ENCODE measurements around the gene C1QB.

The C1QB gene, protein sequence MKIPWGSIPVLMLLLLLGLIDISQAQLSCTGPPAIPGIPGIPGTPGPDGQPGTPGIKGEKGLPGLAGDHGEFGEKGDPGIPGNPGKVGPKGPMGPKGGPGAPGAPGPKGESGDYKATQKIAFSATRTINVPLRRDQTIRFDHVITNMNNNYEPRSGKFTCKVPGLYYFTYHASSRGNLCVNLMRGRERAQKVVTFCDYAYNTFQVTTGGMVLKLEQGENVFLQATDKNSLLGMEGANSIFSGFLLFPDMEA

DNA sequence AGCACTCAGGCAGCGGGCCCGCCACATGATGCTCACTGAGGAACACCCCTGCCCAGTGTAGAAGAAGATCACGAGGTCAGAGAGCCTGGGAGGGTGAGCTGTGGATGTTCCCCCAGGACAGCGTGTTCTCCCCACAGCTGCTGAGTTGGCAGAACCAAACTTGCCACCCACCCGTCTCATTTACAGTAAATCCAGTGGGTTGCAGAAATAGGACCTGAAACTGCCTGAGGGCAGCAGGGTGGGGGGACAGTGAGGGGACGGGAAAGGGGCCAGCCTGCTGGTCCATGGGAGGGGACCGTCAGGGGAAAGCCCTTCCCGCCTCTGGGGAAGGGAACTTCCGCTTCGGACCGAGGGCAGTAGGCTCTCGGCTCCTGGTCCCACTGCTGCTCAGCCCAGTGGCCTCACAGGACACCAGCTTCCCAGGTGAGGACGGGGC lies at the start of gene C1QB:
C1QB (plus strand) TSS at position 356 of the 436 bp plus-strand sequence. CDS start 6,227 bp downstream, outside the sequence.
- Histone ChIP-seq H3K36me3 (ENCODE audit: insufficient read depth, low read length) (no peaks in the 10 kb centered on the region), H3K9me3 (ENCODE audit: control insufficient read depth, insufficient read depth, low read length) (no peaks in the 10 kb centered on the region), H3K9ac (ENCODE audit: low read depth, low read length) (no peak within 1 kb of the TSS), H3K4me1 (ENCODE audit: insufficient read depth, low read length) (no peaks in the 10 kb centered on the region)

DNA sequence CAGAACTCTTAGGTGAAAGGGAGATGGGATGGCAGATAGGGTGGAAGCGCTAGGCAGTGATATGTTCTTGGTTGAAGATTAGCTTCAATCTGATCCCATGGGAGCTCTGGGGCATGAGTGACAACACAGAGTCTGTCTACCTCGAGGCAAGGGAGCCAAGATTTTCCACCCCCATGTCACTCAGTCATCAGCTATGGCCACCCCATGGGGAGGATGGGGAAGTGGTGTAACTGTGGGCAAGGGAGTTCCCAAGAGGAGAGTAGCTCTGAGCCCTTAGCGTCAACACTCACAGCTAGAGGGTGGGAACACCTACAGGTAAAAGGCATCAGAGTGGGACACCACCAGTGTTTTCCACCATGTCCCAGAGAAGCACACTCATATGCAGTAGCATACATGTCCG lies 46.9 kb upstream of the C1QB start:
- H3K4me1 ChIP-seq (ENCODE audit: insufficient read depth, low read length): no peaks in the 10 kb centered on the region
- no peaks in the 10 kb centered on the region for H3K36me3 ChIP-seq (ENCODE audit: insufficient read depth, low read length)
- H3K9ac ChIP-seq (ENCODE audit: low read depth, low read length): no peak overlapping the region
- H3K9me3 ChIP-seq (ENCODE audit: control insufficient read depth, insufficient read depth, low read length): no peaks in the 10 kb centered on the region

DNA sequence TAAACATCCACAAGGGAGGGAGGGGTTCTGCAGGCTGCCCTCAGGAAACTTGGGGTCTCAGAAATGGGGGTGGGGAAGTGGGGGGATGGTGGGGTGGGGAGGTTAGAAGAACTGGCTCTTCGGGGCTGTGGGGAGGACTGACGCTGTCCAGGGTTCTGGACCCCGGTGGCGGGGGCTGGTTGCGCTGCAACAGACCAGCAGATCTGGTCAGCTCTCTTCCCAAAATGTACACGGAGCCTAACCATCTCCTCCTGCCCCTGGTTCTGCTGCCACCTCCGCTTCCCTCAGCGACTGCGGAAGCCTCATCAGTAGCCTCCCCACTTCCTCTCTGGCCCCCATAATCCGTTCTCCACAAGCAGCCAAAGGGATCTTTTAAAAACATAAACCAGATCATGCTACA lies 45.9 kb upstream of the C1QB start:
- no peaks in the 10 kb centered on the region for H3K9me3 ChIP-seq (ENCODE audit: control insufficient read depth, insufficient read depth, low read length)

GRCh38 chr1:22608361-22608760 lies 44.7 kb upstream of the C1QB start:
- Histone ChIP-seq H3K36me3 (ENCODE audit: insufficient read depth, low read length) (no peaks in the 10 kb centered on the region), H3K9ac (ENCODE audit: low read depth, low read length) (no peak overlapping the region), H3K4me1 (ENCODE audit: insufficient read depth, low read length) (0 out of 2 replicates have a peak, but pooled peaks cover 3% of the 10 kb centered on the region), H3K9me3 (ENCODE audit: control insufficient read depth, insufficient read depth, low read length) (no peaks in the 10 kb centered on the region)

More for the DNA sequence above, 45.9 kb upstream of the C1QB start:
- H3K4me1 ChIP-seq (ENCODE audit: insufficient read depth, low read length): no peaks in the 10 kb centered on the region
- H3K36me3 ChIP-seq (ENCODE audit: insufficient read depth, low read length): no peaks in the 10 kb centered on the region
- H3K9ac ChIP-seq (ENCODE audit: low read depth, low read length): no peak overlapping the region

DNA sequence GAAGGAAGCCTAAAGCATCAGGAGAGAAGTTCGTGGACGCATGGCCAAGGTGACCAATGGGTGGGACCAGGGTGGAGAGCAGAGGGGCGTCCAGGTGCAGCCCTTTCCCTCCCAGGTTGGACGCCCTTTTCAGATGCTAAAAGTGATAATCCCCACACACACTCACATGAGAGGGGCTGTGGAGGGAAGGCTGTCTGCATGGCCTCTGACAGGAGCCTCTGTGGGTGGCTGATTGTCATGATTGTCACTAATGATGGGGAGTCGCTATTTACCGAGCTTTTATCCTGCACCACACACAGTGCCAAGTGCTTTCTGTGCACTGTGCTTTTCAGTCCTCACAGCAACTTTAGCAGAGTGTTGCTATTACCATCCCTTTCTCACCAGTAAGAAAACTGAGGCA lies 43.7 kb upstream of the C1QB start:
- Histone ChIP-seq H3K9ac (ENCODE audit: low read depth, low read length) (no peak overlapping the region), H3K36me3 (ENCODE audit: insufficient read depth, low read length) (no peaks in the 10 kb centered on the region), H3K4me1 (ENCODE audit: insufficient read depth, low read length) (0 out of 2 replicates have a peak, but pooled peaks cover 3% of the 10 kb centered on the region), H3K9me3 (ENCODE audit: control insufficient read depth, insufficient read depth, low read length) (no peaks in the 10 kb centered on the region)

- Histone ChIP-seq H3K9me3 (ENCODE audit: control insufficient read depth, insufficient read depth, low read length) (no peaks in the 10 kb centered on the region), H3K36me3 (ENCODE audit: insufficient read depth, low read length) (no peaks in the 10 kb centered on the region), H3K9ac (ENCODE audit: low read depth, low read length) (no peak overlapping the region), H3K4me1 (ENCODE audit: insufficient read depth, low read length) (0 out of 2 replicates have a peak, but pooled peaks cover 3% of the 10 kb centered on the region)
Observed at GRCh38 chr1:22611530-22611947, 41.5 kb upstream of the C1QB start.

DNA sequence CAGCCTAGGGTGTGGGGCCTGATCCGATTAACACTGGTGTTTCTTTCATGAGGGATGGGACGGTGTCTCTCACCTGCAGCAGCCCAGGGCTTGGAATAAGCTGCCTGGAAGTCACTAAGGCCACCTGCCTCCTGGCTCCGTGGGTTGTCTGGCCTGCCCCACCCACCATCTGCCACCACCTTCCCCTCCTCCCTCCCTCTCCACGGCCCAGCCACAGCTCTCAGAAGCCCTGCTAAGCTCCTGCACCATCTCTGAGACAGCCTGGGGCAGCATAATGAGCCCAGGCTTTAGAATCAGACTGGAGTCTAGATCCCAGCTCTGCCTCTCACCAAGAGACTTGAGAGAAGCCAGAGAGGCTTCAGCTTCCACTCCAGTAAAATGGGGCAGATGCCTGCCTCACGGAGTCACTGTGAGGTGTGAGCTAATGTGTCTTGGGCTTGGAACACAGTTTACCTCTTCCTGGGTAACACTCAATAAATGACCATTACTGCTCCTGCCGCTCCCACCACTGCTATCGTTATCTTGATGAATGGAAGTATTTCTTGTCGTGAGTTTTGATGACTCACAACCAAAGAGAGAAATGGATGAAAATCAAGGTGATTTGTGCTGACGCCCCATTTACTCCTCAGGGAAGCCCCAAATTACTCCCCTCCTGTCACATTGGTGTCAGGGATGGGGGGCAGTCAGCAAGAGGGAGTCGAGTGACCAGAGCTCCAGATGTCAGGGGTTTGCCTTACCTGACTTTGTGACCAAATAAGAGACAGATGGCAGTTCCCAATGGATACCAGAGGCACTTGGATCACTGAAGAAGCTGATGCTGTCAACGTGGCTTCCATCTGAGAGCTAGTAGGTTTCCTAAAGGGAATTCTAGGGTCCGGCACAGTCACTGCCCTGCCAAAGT lies 40.1 kb upstream of the C1QB start:
- Histone ChIP-seq H3K9ac (ENCODE audit: low read depth, low read length) (no peak overlapping the region), H3K9me3 (ENCODE audit: control insufficient read depth, insufficient read depth, low read length) (no peaks in the 10 kb centered on the region), H3K4me1 (ENCODE audit: insufficient read depth, low read length) (0 out of 2 replicates have a peak, but pooled peaks cover 3% of the 10 kb centered on the region), H3K36me3 (ENCODE audit: insufficient read depth, low read length) (no peaks in the 10 kb centered on the region)

DNA sequence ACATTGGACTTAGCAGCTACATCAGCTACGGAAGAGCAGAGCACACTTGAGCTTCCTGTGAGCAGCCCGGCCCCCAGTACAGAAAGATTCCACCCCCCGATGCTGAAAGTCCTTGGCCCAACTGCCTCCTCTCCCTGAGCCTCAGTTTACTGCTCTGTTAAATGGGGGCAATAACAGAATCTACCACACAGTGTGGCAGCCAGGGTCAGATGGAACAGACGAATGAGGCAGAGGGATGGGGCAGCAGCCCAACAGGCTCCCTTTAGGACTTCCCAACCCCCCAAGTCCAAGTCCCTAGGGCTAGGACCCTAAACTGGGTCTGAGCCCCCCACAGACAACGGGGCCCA lies 39.5 kb upstream of the C1QB start:
- 0 out of 2 replicates have a peak, but pooled peaks cover 3% of the 10 kb centered on the region for H3K4me1 ChIP-seq (ENCODE audit: insufficient read depth, low read length)
- no peaks in the 10 kb centered on the region for H3K9me3 ChIP-seq (ENCODE audit: control insufficient read depth, insufficient read depth, low read length)
- no peaks in the 10 kb centered on the region for H3K36me3 ChIP-seq (ENCODE audit: insufficient read depth, low read length)
- no peak overlapping the region for H3K9ac ChIP-seq (ENCODE audit: low read depth, low read length)

DNA sequence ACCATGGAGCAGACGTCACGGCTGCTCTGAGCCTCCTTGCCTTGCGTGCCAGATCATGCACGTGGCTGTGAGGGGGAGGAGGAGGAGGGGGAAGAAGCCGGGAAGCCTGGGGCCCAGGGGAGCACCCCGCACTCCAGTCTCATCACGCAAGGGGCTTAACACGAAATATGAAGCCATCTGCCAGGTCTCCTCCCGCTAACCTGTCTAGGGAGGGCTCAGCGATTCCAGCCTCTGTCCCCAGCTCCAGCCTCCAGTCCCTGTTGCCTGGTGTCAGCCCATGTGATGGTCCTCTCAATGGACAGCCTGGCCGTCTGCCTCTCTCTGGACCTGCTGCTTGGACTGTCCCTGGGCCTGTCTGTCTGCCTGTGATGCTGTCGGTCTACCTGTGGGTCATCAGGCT lies 39.1 kb upstream of the C1QB start:
- Histone ChIP-seq H3K4me1 (ENCODE audit: insufficient read depth, low read length) (0 out of 2 replicates have a peak, but pooled peaks cover 3% of the 10 kb centered on the region), H3K9me3 (ENCODE audit: control insufficient read depth, insufficient read depth, low read length) (no peaks in the 10 kb centered on the region), H3K36me3 (ENCODE audit: insufficient read depth, low read length) (no peaks in the 10 kb centered on the region), H3K9ac (ENCODE audit: low read depth, low read length) (no peak overlapping the region)

- H3K4me1 ChIP-seq (ENCODE audit: insufficient read depth, low read length): 0 out of 2 replicates have a peak, but pooled peaks cover 3% of the 10 kb centered on the region
- no peak overlapping the region for H3K9ac ChIP-seq (ENCODE audit: low read depth, low read length)
- no peaks in the 10 kb centered on the region for H3K36me3 ChIP-seq (ENCODE audit: insufficient read depth, low read length)
- no peaks in the 10 kb centered on the region for H3K9me3 ChIP-seq (ENCODE audit: control insufficient read depth, insufficient read depth, low read length)
Observed at GRCh38 chr1:22615886-22616285, 37.1 kb upstream of the C1QB start.

GRCh38 chr1:22616571-22616970 lies 36.5 kb upstream of the C1QB start:
- H3K9me3 ChIP-seq (ENCODE audit: control insufficient read depth, insufficient read depth, low read length): no peaks in the 10 kb centered on the region
- no peaks in the 10 kb centered on the region for H3K36me3 ChIP-seq (ENCODE audit: insufficient read depth, low read length)
- H3K9ac ChIP-seq (ENCODE audit: low read depth, low read length): no peak overlapping the region
- 0 out of 2 replicates have a peak, but pooled peaks cover 3% of the 10 kb centered on the region for H3K4me1 ChIP-seq (ENCODE audit: insufficient read depth, low read length)

GRCh38 chr1:22618056-22618455 lies 35.0 kb upstream of the C1QB start:
- no peaks in the 10 kb centered on the region for H3K36me3 ChIP-seq (ENCODE audit: insufficient read depth, low read length)
- no peak overlapping the region for H3K9ac ChIP-seq (ENCODE audit: low read depth, low read length)
- H3K4me1 ChIP-seq (ENCODE audit: insufficient read depth, low read length): no peaks in the 10 kb centered on the region
- H3K9me3 ChIP-seq (ENCODE audit: control insufficient read depth, insufficient read depth, low read length): no peaks in the 10 kb centered on the region

DNA sequence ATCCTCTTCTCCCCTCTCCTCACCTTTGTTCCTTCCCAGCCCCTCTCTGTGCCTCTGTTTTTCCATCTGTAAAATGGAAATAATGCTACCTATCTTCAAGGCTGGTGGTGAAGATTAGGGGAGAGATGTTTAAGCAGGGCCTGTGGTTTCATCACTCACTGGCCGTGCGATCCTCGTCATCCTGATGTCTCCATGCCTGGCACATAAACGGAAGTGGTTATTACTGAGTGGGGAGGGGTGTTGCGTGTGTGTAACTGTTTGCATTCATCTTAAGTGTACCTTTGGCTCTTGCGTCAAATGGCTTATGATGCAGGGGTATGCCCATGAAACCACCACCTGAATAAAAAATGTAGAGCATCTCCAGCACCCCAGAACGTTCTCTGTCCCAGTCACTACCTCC lies 33.8 kb upstream of the C1QB start:
- no peaks in the 10 kb centered on the region for H3K4me1 ChIP-seq (ENCODE audit: insufficient read depth, low read length)
- H3K9ac ChIP-seq (ENCODE audit: low read depth, low read length): no peak overlapping the region
- no peaks in the 10 kb centered on the region for H3K9me3 ChIP-seq (ENCODE audit: control insufficient read depth, insufficient read depth, low read length)
- no peaks in the 10 kb centered on the region for H3K36me3 ChIP-seq (ENCODE audit: insufficient read depth, low read length)

DNA sequence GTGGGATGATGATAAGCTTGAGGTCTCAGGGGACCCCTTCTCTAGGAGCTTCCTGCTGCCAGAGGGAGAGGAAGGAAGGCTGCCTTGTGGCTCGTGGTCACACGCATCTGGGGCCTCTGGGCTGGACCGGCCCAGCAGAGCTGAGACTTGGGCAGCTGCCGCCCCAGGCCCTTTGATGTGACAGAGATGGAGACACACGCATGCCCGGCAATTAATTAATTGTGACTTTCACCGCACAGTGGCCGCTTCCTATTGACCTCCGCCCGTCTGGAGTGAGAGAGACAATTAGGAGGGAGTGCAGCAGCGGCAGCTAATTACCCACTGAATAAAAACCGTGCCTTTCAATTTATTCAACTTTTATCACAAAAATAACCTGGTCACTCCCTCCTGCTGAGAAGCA lies 33.2 kb upstream of the C1QB start:
- Histone ChIP-seq H3K36me3 (ENCODE audit: insufficient read depth, low read length) (no peaks in the 10 kb centered on the region), H3K9me3 (ENCODE audit: control insufficient read depth, insufficient read depth, low read length) (no peaks in the 10 kb centered on the region), H3K4me1 (ENCODE audit: insufficient read depth, low read length) (no peaks in the 10 kb centered on the region), H3K9ac (ENCODE audit: low read depth, low read length) (no peak overlapping the region)

DNA sequence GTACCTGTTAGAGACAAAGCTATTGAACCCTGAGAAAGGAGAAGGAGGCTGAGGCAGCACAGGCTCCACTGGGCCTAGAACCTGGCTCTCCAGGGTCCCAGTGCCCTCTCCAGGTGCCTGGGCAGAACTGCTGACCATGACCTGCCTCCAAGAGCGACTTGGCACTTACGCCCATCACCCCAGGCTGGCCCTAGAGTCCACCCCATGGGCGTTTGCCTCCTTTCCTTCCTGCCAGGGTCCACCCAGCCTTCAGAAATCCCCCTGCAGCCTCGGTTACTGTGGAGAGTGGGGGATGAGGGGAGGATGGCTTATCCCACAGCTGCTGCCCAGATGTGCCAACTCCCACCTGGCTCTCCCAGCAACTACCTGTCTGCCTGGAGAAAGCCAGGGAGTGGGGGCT lies 31.3 kb upstream of the C1QB start:
- Histone ChIP-seq H3K9me3 (ENCODE audit: control insufficient read depth, insufficient read depth, low read length) (no peaks in the 10 kb centered on the region), H3K4me1 (ENCODE audit: insufficient read depth, low read length) (no peaks in the 10 kb centered on the region), H3K9ac (ENCODE audit: low read depth, low read length) (no peak overlapping the region), H3K36me3 (ENCODE audit: insufficient read depth, low read length) (no peaks in the 10 kb centered on the region)
